BE2C (cell line): ENCODE measurements around the gene FBXL14.

ENCODE experiments used
- DNase-seq: peaks from one replicate; pipeline ENCODE4 v3.0.0-alpha.2; 2020
- H3K27me3 ChIP-seq: fragments of 250-450 bp; sonication (Bioruptor Pico); 2 replicates; pipeline ENCODE4 v1.5.1; 2020; ENCODE audit warnings: mild to moderate bottlenecking
- H3K36me3 ChIP-seq: fragments of 250-450 bp; sonication (Bioruptor Pico); 2 replicates; pipeline ENCODE4 v1.5.1; 2020; ENCODE audit warnings: mild to moderate bottlenecking
- H3K4me1 ChIP-seq: fragments of 250-450 bp; sonication (Bioruptor Pico); 2 replicates; pipeline ENCODE4 v1.5.1; 2020
- H3K4me3 ChIP-seq: 2 replicates; pipeline ENCODE4 v1.5.1; 2011; ENCODE audit warnings: low read depth, low read length
- H3K9me3 ChIP-seq: fragments of 250-450 bp; sonication (Bioruptor Pico); 2 replicates; pipeline ENCODE4 v1.5.1; 2020
- CTCF ChIP-seq: IDR thresholded peaks from 2 replicates; pipeline ENCODE4 v1.5.1; 2012; ENCODE audit warnings: mild to moderate bottlenecking, low read depth, low read length

The FBXL14 gene

GRCh38 chr12:1528791-1529190 lies 65.6 kb downstream of the FBXL14 start:
- H3K36me3 ChIP-seq: no peaks in the 10 kb centered on the region
- H3K27me3 ChIP-seq: peaks cover 64% of the 10 kb centered on the region
- no peak for DNase-seq

GRCh38 chr12:1527789-1528188 lies 66.6 kb downstream of the FBXL14 start:
- Histone ChIP-seq H3K9me3 (no peaks in the 10 kb centered on the region; the same call in 1 of the 2 replicates), H3K4me1 (no peaks in the 10 kb centered on the region), H3K4me3 (no peak overlapping the region), H3K27me3 (peaks cover 54% of the 10 kb centered on the region), H3K36me3 (no peaks in the 10 kb centered on the region)
- TF ChIP-seq CTCF: no peak
- DNase-seq: no peak

More at GRCh38 chr12:1528791-1529190, 65.6 kb downstream of the FBXL14 start:
- Histone ChIP-seq H3K9me3 (no peaks in the 10 kb centered on the region; the same call in 1 of the 2 replicates), H3K4me1 (no peaks in the 10 kb centered on the region), H3K4me3 (no peak overlapping the region)
- no peak for TF ChIP-seq CTCF

GRCh38 chr12:1525858-1526257 lies 68.5 kb downstream of the FBXL14 start:
- no peak for TF ChIP-seq CTCF
- Histone ChIP-seq H3K36me3 (no peaks in the 10 kb centered on the region), H3K9me3 (no peaks in the 10 kb centered on the region; the same call in 1 of the 2 replicates), H3K4me3 (no peak overlapping the region), H3K27me3 (peaks cover 34% of the 10 kb centered on the region), H3K4me1 (no peaks in the 10 kb centered on the region)
- DNase-seq: no peak

- no peak for TF ChIP-seq CTCF
- Histone ChIP-seq H3K36me3 (no peaks in the 10 kb centered on the region), H3K27me3 (peaks cover 12% of the 10 kb centered on the region), H3K4me1 (no peaks in the 10 kb centered on the region), H3K9me3 (no peaks in the 10 kb centered on the region; the same call in 1 of the 2 replicates), H3K4me3 (no peak overlapping the region)
- DNase-seq: no peak
Measured at GRCh38 chr12:1523558-1524050, 70.8 kb downstream of the FBXL14 start.

GRCh38 chr12:1523046-1523445 lies 71.3 kb downstream of the FBXL14 start:
- H3K4me3 ChIP-seq: no peak overlapping the region
- H3K9me3 ChIP-seq: no peaks in the 10 kb centered on the region; the same call in 1 of the 2 replicates
- no peaks in the 10 kb centered on the region for H3K36me3 ChIP-seq
- no peaks in the 10 kb centered on the region for H3K4me1 ChIP-seq
- peaks cover 10% of the 10 kb centered on the region for H3K27me3 ChIP-seq
- TF ChIP-seq CTCF: no peak
- DNase-seq: no peak

GRCh38 chr12:1519642-1520041 lies 74.7 kb downstream of the FBXL14 start:
- TF ChIP-seq CTCF: no peak
- peaks cover 4% of the 10 kb centered on the region for H3K9me3 ChIP-seq
- no peak for DNase-seq
- no peaks in the 10 kb centered on the region for H3K4me1 ChIP-seq
- no peaks in the 10 kb centered on the region for H3K27me3 ChIP-seq
- no peaks in the 10 kb centered on the region for H3K36me3 ChIP-seq
- no peak overlapping the region for H3K4me3 ChIP-seq
